ENCODE results near the gene GATAD1. TPM values are rescaled to one million over a fixed set of nuclear protein-coding genes. Genes with fewer than 3 reads are reported as not detected.

The GATAD1 gene
- total and polyA plus RNA-seq, 12 donors: 10.0 to 25.2 (median 14.2) TPM

GRCh38 chr7:92448205-92448747 is 994 bp downstream of the GATAD1 start:
- WGBS, 2 donors: 0 to 1% methylated on average over 11 of the region's 11 CpGs
- DNase-seq (peak in 1 of 2 donors; percentile 44), ATAC-seq (peak in 6 of 8 donors; percentile 12 to 30 (median 22))
- Histone ChIP-seq H3K36me3 (peaks cover 0 to 47% (median 24%) of the 10 kb centered on the region in 9 donors), H3K4me3 (peak overlapping the region; percentile 75 to 100 (median 96)), H3K9me3 (no peaks in the 10 kb centered on the region), H3K27ac (peak overlapping the region in 9 of 10 donors; percentile 89 to 99 (median 96)), H3K27me3 (no peaks in the 10 kb centered on the region), H3K4me1 (peaks cover 0 to 16% (median 13%) of the 10 kb centered on the region in 9 donors)
- TF ChIP-seq CTCF (IDR thresholded peaks at IDR 0.05): peak in 6 of 9 donors; percentile 18 to 62 (median 52)
- intact Hi-C loops (cut with DNase I): loop anchor here in 6 of 10 donors (5.0 to 10.0 kb wide), 7 partner anchors 201 to 573 kb away; partner anchors contain the start of genes ANKIB1 (in 5 of the 6), KRIT1 (in 5 of the 6), CYP51A1 (in 3 of the 6) and LRRD1 (in 3 of the 6)

- ATAC-seq (no peak), DNase-seq (no peak)
- Histone ChIP-seq H3K4me3 (no peak overlapping the region), H3K36me3 (peaks cover 0 to 80% (median 55%) of the 10 kb centered on the region in 9 donors), H3K9me3 (no peaks in the 10 kb centered on the region), H3K4me1 (peaks cover 0 to 16% (median 13%) of the 10 kb centered on the region in 9 donors), H3K27me3 (no peaks in the 10 kb centered on the region), H3K27ac (no peak overlapping the region)
- 99% methylated on average over 2 of the region's 2 CpGs for WGBS, 2 donors
- TF ChIP-seq CTCF (IDR thresholded peaks at IDR 0.05): no peak
- intact Hi-C loops (cut with DNase I): no loop called here
Measured at GRCh38 chr7:92451645-92452044, 4.4 kb downstream of the GATAD1 start.

- Histone ChIP-seq H3K27me3 (no peaks in the 10 kb centered on the region), H3K4me1 (no peaks in the 10 kb centered on the region), H3K27ac (no peak overlapping the region), H3K9me3 (no peaks in the 10 kb centered on the region), H3K4me3 (no peak overlapping the region), H3K36me3 (peaks cover 0 to 78% (median 50%) of the 10 kb centered on the region in 9 donors)
- 93 to 96% methylated on average over 2 of the region's 2 CpGs for WGBS, 2 donors
- ATAC-seq: no peak
- no peak for TF ChIP-seq CTCF (IDR thresholded peaks at IDR 0.05)
- DNase-seq: no peak
- intact Hi-C loops (cut with DNase I): no loop called here
Measured at GRCh38 chr7:92456236-92456635, 9.0 kb downstream of the GATAD1 start.

- no peaks in the 10 kb centered on the region for H3K27me3 ChIP-seq
- no peak for TF ChIP-seq CTCF (IDR thresholded peaks at IDR 0.05)
- H3K9me3 ChIP-seq: no peaks in the 10 kb centered on the region
- intact Hi-C loops (cut with DNase I): loop anchor here in 1 of 10 donors (5.0 kb wide), 1 partner anchor 218 kb away; no protein-coding TSS in a partner anchor
- H3K36me3 ChIP-seq: peaks cover 0 to 69% (median 22%) of the 10 kb centered on the region in 9 donors
- WGBS, 2 donors: 85 to 88% methylated on average over 2 of the region's 2 CpGs
- no peak overlapping the region for H3K4me3 ChIP-seq
- ATAC-seq (no peak), DNase-seq (no peak)
- H3K27ac ChIP-seq: no peak overlapping the region
- H3K4me1 ChIP-seq: no peaks in the 10 kb centered on the region
Measured at GRCh38 chr7:92460109-92460508, 12.8 kb downstream of the GATAD1 start.
